ENCODE results near the gene CTU2. TPM values are rescaled to one million over a fixed set of nuclear protein-coding genes. Genes with fewer than 3 reads are reported as not detected.

Gene CTU2
- total and polyA plus RNA-seq, 9 of the 15 experiments (the other 6 are each of a cell fraction or from before 2014, with no cell fraction given) = 1.3 to 105 (median 23.2) TPM

- TF ChIP-seq MBD1 (CRISPR knock-in tag; IDR thresholded peaks at IDR 0.05) (no peak), SRSF1 (IDR thresholded peaks at IDR 0.05; ENCODE audit: low read depth, low read length) (no peak), PPARD (CRISPR knock-in tag; IDR thresholded peaks at IDR 0.05) (no peak), THAP7 (CRISPR knock-in tag; IDR thresholded peaks at IDR 0.05) (no peak), BHLHE40 (IDR thresholded peaks at IDR 0.05; ENCODE audit: low read length) (peak; percentile 63), MAZ (CRISPR knock-in tag; conservative IDR thresholded peaks at IDR 0.05 in 1 of 2, IDR thresholded peaks at IDR 0.05 in 1 of 2) (peak; percentile 68 to 96; a peak in 3 of 4 replicates), COPS2 (conservative IDR thresholded peaks at IDR 0.05) (no peak), SRF (CRISPR knock-in tag; IDR thresholded peaks at IDR 0.05) (0 out of 4 replicates have a peak, but pooled peaks of 1 of the 2 experiments have one; percentile 2), IRF9 (tag; IDR thresholded peaks at IDR 0.05) (no peak), CEBPZ (IDR thresholded peaks at IDR 0.05; ENCODE audit: borderline replicate concordance, low read depth, low read length) (no peak), NCOA1 (IDR thresholded peaks at IDR 0.05; ENCODE audit: low read depth) (no peak), NFATC3 (IDR thresholded peaks at IDR 0.05) (no peak), ZNF512 (tag; IDR thresholded peaks at IDR 0.05) (no peak), SAFB2 (IDR thresholded peaks at IDR 0.05; ENCODE audit: borderline replicate concordance, low read depth, low read length, severe bottlenecking) (no peak), IRF2 (CRISPR knock-in tag; IDR thresholded peaks at IDR 0.05) (peak; percentile 31; the same call in 1 of the 2 replicates)
These were observed at the start of gene CTU2, which contains the start of gene RNF166 (continued) for GRCh38 chr16:88706229-88706964.
